Astrocyte (in vitro differentiated cells and primary cell): ENCODE measurements around the gene DDR1.

ENCODE experiments used
- EZH2 ChIP-seq: IDR thresholded peaks from 2 replicates; pipeline ENCODE4 v1.6.1; 2012; ENCODE audit warnings: mild to moderate bottlenecking, low read length, inconsistent platforms; ENCODE audit not compliant: insufficient read depth
- TF ChIP-seq, protein P1 (sequence below): IDR thresholded peaks from 2 replicates; pipeline ENCODE4 v1.5.1; 2011; ENCODE audit warnings: low read depth, mild to moderate bottlenecking, inconsistent platforms, low read length, moderate library complexity; ENCODE audit not compliant: insufficient read depth

DNA sequence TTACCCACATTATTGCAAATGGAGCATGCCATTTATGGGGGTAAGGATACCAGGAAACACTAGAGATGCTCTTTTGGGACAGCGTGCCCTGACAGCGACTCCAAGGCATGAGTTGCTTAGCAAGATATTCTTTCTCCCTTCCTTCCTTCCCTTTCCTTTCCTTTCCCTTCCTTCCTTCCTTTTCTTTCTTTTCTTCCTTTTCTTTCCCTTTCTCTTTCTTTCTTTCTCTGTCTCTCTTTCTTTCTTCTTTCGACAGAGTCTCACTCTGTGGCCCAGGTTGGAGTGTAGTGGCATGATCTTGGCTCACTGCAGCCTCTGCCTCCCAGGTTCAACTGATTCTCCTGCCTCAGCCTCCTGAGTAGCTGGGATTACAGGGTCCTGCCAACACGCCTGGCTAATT, 59.7 kb downstream of the DDR1 start:
- TF ChIP-seq, protein P1, sequence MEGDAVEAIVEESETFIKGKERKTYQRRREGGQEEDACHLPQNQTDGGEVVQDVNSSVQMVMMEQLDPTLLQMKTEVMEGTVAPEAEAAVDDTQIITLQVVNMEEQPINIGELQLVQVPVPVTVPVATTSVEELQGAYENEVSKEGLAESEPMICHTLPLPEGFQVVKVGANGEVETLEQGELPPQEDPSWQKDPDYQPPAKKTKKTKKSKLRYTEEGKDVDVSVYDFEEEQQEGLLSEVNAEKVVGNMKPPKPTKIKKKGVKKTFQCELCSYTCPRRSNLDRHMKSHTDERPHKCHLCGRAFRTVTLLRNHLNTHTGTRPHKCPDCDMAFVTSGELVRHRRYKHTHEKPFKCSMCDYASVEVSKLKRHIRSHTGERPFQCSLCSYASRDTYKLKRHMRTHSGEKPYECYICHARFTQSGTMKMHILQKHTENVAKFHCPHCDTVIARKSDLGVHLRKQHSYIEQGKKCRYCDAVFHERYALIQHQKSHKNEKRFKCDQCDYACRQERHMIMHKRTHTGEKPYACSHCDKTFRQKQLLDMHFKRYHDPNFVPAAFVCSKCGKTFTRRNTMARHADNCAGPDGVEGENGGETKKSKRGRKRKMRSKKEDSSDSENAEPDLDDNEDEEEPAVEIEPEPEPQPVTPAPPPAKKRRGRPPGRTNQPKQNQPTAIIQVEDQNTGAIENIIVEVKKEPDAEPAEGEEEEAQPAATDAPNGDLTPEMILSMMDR: no peak
- TF ChIP-seq EZH2: no peak
